Gastroesophageal sphincter (tissue), 4 donors: ENCODE results near the gene SMARCB1. TPM values are rescaled to one million over a fixed set of nuclear protein-coding genes. Genes with fewer than 3 reads are reported as not detected.

Source experiments
- ATAC-seq: fragments of 150-250 bp; one replicate; pipeline ENCODE4 v1.9.1; 2016; ENCODE audit warnings: mild to moderate bottlenecking, moderate library complexity
- H3K27ac ChIP-seq, 4 donors: fragments of 200-600 bp; sonication (generic) in 3 of 4; 1 replicate in 3 of 4; 2 replicates in 1 of 4; pipeline ENCODE4 v1.5.1; 2016 to 2019
- H3K27me3 ChIP-seq: fragments of 200-600 bp; sonication (generic); one replicate; pipeline ENCODE4 v1.5.1; 2019
- H3K36me3 ChIP-seq, 2 donors: fragments of 200-600 bp; sonication (generic); one replicate each; pipeline ENCODE4 v1.5.1; 2019; ENCODE audit warnings: control low read depth in 1 of 2
- H3K4me1 ChIP-seq, 3 donors: fragments of 200-600 bp; sonication (generic); 1 replicate in 2 of 3; 2 replicates in 1 of 3; pipeline ENCODE4 v1.5.1; 2016 to 2019; ENCODE audit warnings: control low read depth in 2 of 3
- H3K4me3 ChIP-seq, 2 donors: fragments of 200-600 bp; sonication (generic); one replicate each; pipeline ENCODE4 v1.5.1; 2019; ENCODE audit warnings: mild to moderate bottlenecking in 1 of 2, moderate library complexity in 1 of 2
- H3K9me3 ChIP-seq, 3 donors: fragments of 200-600 bp; sonication (generic); one replicate each; pipeline ENCODE4 v1.5.1; 2017 to 2019; ENCODE audit warnings: control low read depth in 2 of 3
- CTCF ChIP-seq, 4 experiments: fragments of 200-600 bp in 2 of 4; fragments of 450-650 bp in 2 of 4; sonication (generic) in 1 of 4; IDR thresholded peaks; one replicate each; pipeline ENCODE4 v1.5.1; 2017 to 2019; ENCODE audit warnings: antibody characterized with exemption in 4 of 4, mild to moderate bottlenecking in 2 of 4, moderate library complexity in 2 of 4
- EP300 ChIP-seq: sonication (generic); formaldehyde crosslinking; IDR thresholded peaks from one replicate; pipeline ENCODE4 v1.6.1; 2017; ENCODE audit warnings: antibody characterized with exemption, mild to moderate bottlenecking
- POLR2A ChIP-seq, 2 donors: fragments of 450-650 bp; IDR thresholded peaks; one replicate each; pipeline ENCODE4 v1.6.1; 2017; ENCODE audit warnings: antibody characterized with exemption in 2 of 2, mild to moderate bottlenecking in 2 of 2, moderate library complexity in 1 of 2
- POLR2AphosphoS5 ChIP-seq: sonication (generic); formaldehyde crosslinking; IDR thresholded peaks from one replicate; pipeline ENCODE4 v1.6.1; 2017; ENCODE audit warnings: antibody characterized with exemption
- WGBS, 2 donors: methylation state at CpG; one replicate each; pipeline ENCODE4 v1.1.5; 2018; ENCODE audit warnings: low coverage in 1 of 2; 5-methylcytosine and 5-hydroxymethylcytosine counted together
- total RNA-seq, 4 donors: library from RNA; depleted of rRNA; stranded (reverse); fragments of >200 nt; gene quantifications; one replicate each; pipeline ENCODE4 v1.1.0, GENCODE V29; 2016

SMARCB1 gene
- total RNA-seq, 4 donors from 2014 or later: 27.9 to 58.8 (median 32.7) TPM

GRCh38 chr22:23775779-23776375 is 10.9 kb upstream of the SMARCB1 start:
- no peak for TF ChIP-seq POLR2AphosphoS5
- TF ChIP-seq POLR2A (IDR thresholded peaks at IDR 0.05): no peak
- no peak for TF ChIP-seq EP300
- no peak for TF ChIP-seq CTCF (IDR thresholded peaks at IDR 0.05)
- peaks cover 0 to 62% (median 21%) of the 10 kb centered on the region in 3 donors for H3K4me1 ChIP-seq
- WGBS, 2 donors: 93 to 100% methylated on average over 1 to 2 of the region's 3 CpGs

GRCh38 chr22:23777776-23778576 is 8.8 kb upstream of the SMARCB1 start:
- WGBS, 2 donors: 38 to 80% methylated on average over 3 to 4 of the region's 11 CpGs
- ATAC-seq: peak; percentile 37
- no peaks in the 10 kb centered on the region for H3K9me3 ChIP-seq
- peaks cover 0 to 21% of the 10 kb centered on the region in 2 donors for H3K36me3 ChIP-seq
- H3K27me3 ChIP-seq: no peaks in the 10 kb centered on the region
- no peak for TF ChIP-seq EP300
- TF ChIP-seq POLR2A (IDR thresholded peaks at IDR 0.05): no peak
- TF ChIP-seq POLR2AphosphoS5: no peak
- TF ChIP-seq CTCF (IDR thresholded peaks at IDR 0.05): no peak
- H3K4me3 ChIP-seq: no peak overlapping the region
- peaks cover 0 to 44% (median 18%) of the 10 kb centered on the region in 3 donors for H3K4me1 ChIP-seq
- H3K27ac ChIP-seq: peak overlapping the region in 3 of 4 donors; percentile 32 to 67 (median 57)

More at GRCh38 chr22:23775779-23776375, 10.9 kb upstream of the SMARCB1 start:
- no peak for ATAC-seq
- peak overlapping the region in 2 of 4 donors; percentile 24 for H3K27ac ChIP-seq
- no peaks in the 10 kb centered on the region for H3K27me3 ChIP-seq
- peaks cover 0 to 18% of the 10 kb centered on the region in 2 donors for H3K36me3 ChIP-seq
- H3K4me3 ChIP-seq: no peak overlapping the region
- no peaks in the 10 kb centered on the region for H3K9me3 ChIP-seq

GRCh38 chr22:23778577-23778900 is 8.2 kb upstream of the SMARCB1 start:
- 40 to 60% methylated on average over 1 to 2 of the region's 3 CpGs for WGBS, 2 donors
- no peaks in the 10 kb centered on the region for H3K9me3 ChIP-seq
- H3K36me3 ChIP-seq: peaks cover 0 to 21% of the 10 kb centered on the region in 2 donors
- no peak for ATAC-seq
- no peak for TF ChIP-seq POLR2A (IDR thresholded peaks at IDR 0.05)
- TF ChIP-seq CTCF (IDR thresholded peaks at IDR 0.05): no peak
- no peak for TF ChIP-seq EP300
- TF ChIP-seq POLR2AphosphoS5: no peak
- peak overlapping the region in 1 of 4 donors; percentile 67 for H3K27ac ChIP-seq
- no peak overlapping the region for H3K4me3 ChIP-seq
- no peaks in the 10 kb centered on the region for H3K27me3 ChIP-seq
- H3K4me1 ChIP-seq: peaks cover 0 to 38% (median 14%) of the 10 kb centered on the region in 3 donors

- no peak for ATAC-seq
- peaks cover 0 to 32% (median 9%) of the 10 kb centered on the region in 3 donors for H3K4me1 ChIP-seq
- peak overlapping the region in 1 of 4 donors; percentile 67 for H3K27ac ChIP-seq
- H3K36me3 ChIP-seq: peaks cover 0 to 21% of the 10 kb centered on the region in 2 donors
- no peak for TF ChIP-seq CTCF (IDR thresholded peaks at IDR 0.05)
- no peak for TF ChIP-seq EP300
- TF ChIP-seq POLR2AphosphoS5: no peak
- TF ChIP-seq POLR2A (IDR thresholded peaks at IDR 0.05): no peak
- H3K4me3 ChIP-seq: no peak overlapping the region
- H3K9me3 ChIP-seq: no peaks in the 10 kb centered on the region
- H3K27me3 ChIP-seq: no peaks in the 10 kb centered on the region
- no CpG with 5 or more reads among the region's 16 CpGs for WGBS, 2 donors
Observed at GRCh38 chr22:23779083-23779482, 7.7 kb upstream of the SMARCB1 start.
